Lung (tissue), 12 donors: ENCODE data around the gene GNB5. TPM values are rescaled to one million over a fixed set of nuclear protein-coding genes. Genes with fewer than 3 reads are reported as not detected.

ENCODE experiments used
- ATAC-seq: fragments of 200-7000 bp; cut with Tn5 transposase; one replicate; pipeline ENCODE4 v1.9.1; 2020; ENCODE audit warnings: moderate number of reproducible peaks; ENCODE audit not compliant: insufficient read depth, low FRiP score
- DNase-seq, 3 donors: peaks; one replicate each; pipeline ENCODE4 v3.0.0-alpha.2; 2013 to 2017
- H3K27ac ChIP-seq, 2 donors: one replicate each; pipeline ENCODE4 v1.5.1; 2013; ENCODE audit warnings: mild to moderate bottlenecking in 2 of 2, moderate library complexity in 2 of 2, control low read depth in 1 of 2, inconsistent platforms in 1 of 2, low read depth in 1 of 2, low read length in 1 of 2
- H3K27me3 ChIP-seq, 3 donors: one replicate each; pipeline ENCODE4 v1.5.1; 2013; ENCODE audit warnings: low read length in 2 of 3; ENCODE audit not compliant: control insufficient read depth in 3 of 3, insufficient read depth in 3 of 3
- H3K36me3 ChIP-seq, 4 donors: one replicate each; pipeline ENCODE4 v1.5.1; 2013; ENCODE audit warnings: low read length in 4 of 4, mild to moderate bottlenecking in 1 of 4, moderate library complexity in 1 of 4; ENCODE audit not compliant: control insufficient read depth in 4 of 4, insufficient read depth in 4 of 4
- H3K4me1 ChIP-seq, 5 donors: one replicate each; pipeline ENCODE4 v1.5.1; 2013; ENCODE audit warnings: low read length in 5 of 5, mild to moderate bottlenecking in 2 of 5, moderate library complexity in 1 of 5; ENCODE audit not compliant: control insufficient read depth in 5 of 5, insufficient read depth in 5 of 5
- H3K4me3 ChIP-seq: one replicate; pipeline ENCODE4 v1.5.1; 2013; ENCODE audit warnings: mild to moderate bottlenecking, control low read depth, moderate library complexity
- H3K9ac ChIP-seq, 2 donors: one replicate each; pipeline ENCODE4 v1.5.1; 2013; ENCODE audit warnings: low read length in 2 of 2, control low read depth in 1 of 2; ENCODE audit not compliant: insufficient read depth in 1 of 2
- H3K9me3 ChIP-seq, 4 donors: one replicate each; pipeline ENCODE4 v1.5.1; 2013; ENCODE audit warnings: low read length in 3 of 4, mild to moderate bottlenecking in 1 of 4, moderate library complexity in 1 of 4; ENCODE audit not compliant: control insufficient read depth in 4 of 4, insufficient read depth in 3 of 4
- CTCF ChIP-seq: IDR thresholded peaks from 2 replicates; pipeline ENCODE4 v1.5.1; 2012; ENCODE audit warnings: mild to moderate bottlenecking; ENCODE audit errors: control extremely low read depth, extremely low read depth
- WGBS, 2 donors: extraction: QIAGEN DNeasy Blood & Tissue Kit; methylation state at CpG; one replicate each; pipeline ENCODE4 v1.1.7; 2013; 5-methylcytosine and 5-hydroxymethylcytosine counted together
- polyA plus RNA-seq, 2 donors: library from polyadenylated mRNA; stranded (reverse); fragments of 200-250 nt; gene quantifications; one replicate each; pipeline ENCODE4 v1.2.1, GENCODE V29; 2013
- total RNA-seq, 2 donors: library from RNA; depleted of rRNA in 1 of 2; stranded (reverse); fragments of >200 nt in 1 of 2; gene quantifications; one replicate each; pipeline ENCODE4 v1.2.1, GENCODE V29; 2014 to 2021
- donor health status: control.
- donor health status: control.
- donor health status: Bipolar disorder and iron deficiency.
- donor health status: healthy.
- donor health status: DM: yes; HTN: yes; CAD: no.

The GNB5 gene
- total and polyA plus RNA-seq, 4 donors = 8.0 to 21.5 (median 11.2) TPM

GRCh38 chr15:52076889-52077781 lies 114.1 kb downstream of the GNB5 start:
- no peak for DNase-seq
- no peaks in the 10 kb centered on the region for H3K27me3 ChIP-seq

GRCh38 chr15:52071570-52071969 lies 119.6 kb downstream of the GNB5 start:
- DNase-seq (peak in 1 of 3 donors; percentile 44), ATAC-seq (peak; percentile 78)
- peaks cover 0 to 8% (median 0%) of the 10 kb centered on the region in 5 donors for H3K4me1 ChIP-seq
- peaks cover 0 to 2% (median 0%) of the 10 kb centered on the region in 4 donors for H3K36me3 ChIP-seq
- H3K27ac ChIP-seq = no peak overlapping the region
- H3K9me3 ChIP-seq = no peaks in the 10 kb centered on the region
- H3K9ac ChIP-seq = no peak overlapping the region
- WGBS, 2 donors = 71 to 79% methylated on average over 10 of the region's 10 CpGs
- no peak for TF ChIP-seq CTCF
- no peaks in the 10 kb centered on the region for H3K27me3 ChIP-seq
- no peak overlapping the region for H3K4me3 ChIP-seq

More at GRCh38 chr15:52076889-52077781, 114.1 kb downstream of the GNB5 start:
- no peaks in the 10 kb centered on the region for H3K36me3 ChIP-seq
- no peak overlapping the region for H3K9ac ChIP-seq
- 89 to 91% methylated on average over 11 of the region's 11 CpGs for WGBS, 2 donors
- H3K4me1 ChIP-seq = peaks cover 0 to under 1% (median 0%) of the 10 kb centered on the region in 5 donors
- TF ChIP-seq CTCF = no peak
- no peak overlapping the region for H3K27ac ChIP-seq
- H3K9me3 ChIP-seq = no peaks in the 10 kb centered on the region
- no peak for ATAC-seq
- H3K4me3 ChIP-seq = no peak overlapping the region

- Histone ChIP-seq H3K4me1 (peaks cover 0 to 8% (median 0%) of the 10 kb centered on the region in 5 donors), H3K9ac (no peak overlapping the region), H3K4me3 (no peak overlapping the region), H3K9me3 (no peaks in the 10 kb centered on the region), H3K27me3 (no peaks in the 10 kb centered on the region), H3K27ac (no peak overlapping the region), H3K36me3 (peaks cover 0 to 2% (median under 1%) of the 10 kb centered on the region in 4 donors)
- DNase-seq = no peak
- no peak for TF ChIP-seq CTCF
- no peak for ATAC-seq
- WGBS, 2 donors = 86 to 88% methylated on average over 5 of the region's 5 CpGs
Measured at GRCh38 chr15:52069559-52069958, 121.6 kb downstream of the GNB5 start.
